HCT116 (cell line): Measurements from ENCODE around the gene SCRN1. TPM values are rescaled to one million over a fixed set of nuclear protein-coding genes. Genes with fewer than 3 reads are reported as not detected.

Source experiments
- ATAC-seq: fragments of 200-7000 bp; cut with Tn5 transposase; 2 replicates; pipeline ENCODE4 v1.9.1; 2020; ENCODE audit warnings: mild to moderate bottlenecking, moderate library complexity
- BruUV-seq: library from RNA; stranded (reverse); fragments of 400-500 nt; replicated peaks from 2 replicates; lab custom pipeline; 2021; lab: Mats Ljungman, UMichigan
- CTCF ChIA-PET: fragments of 300-600 bp; sonication (Branson Sonifier 250); formaldehyde crosslinking; loops from one replicate; lab custom pipeline; 2021; ENCODE audit warnings: antibody characterized with exemption; lab: Charles Lee
- POLR2A ChIA-PET: fragments of 300-600, 350-600 bp; sonication (Branson Sonifier 250); formaldehyde crosslinking; loops from one replicate; lab custom pipeline; 2021; ENCODE audit warnings: antibody characterized with exemption; lab: Charles Lee
- RAD21 ChIA-PET, 2 experiments: fragments of 300-600 bp; sonication (Branson Sonifier 250); formaldehyde crosslinking; loops; one replicate each; lab custom pipeline; 2023; ENCODE audit warnings: low total read pairs in 2 of 2; ENCODE audit not compliant: uncharacterized antibody in 2 of 2, unreplicated experiment in 2 of 2, low non-redundant PET in 1 of 2; lab: Charles Lee
- DNase-seq: peaks from one replicate; pipeline ENCODE4 v3.0.0-alpha.2; 2010; ENCODE audit warnings: low read depth, low spot score
- H2AFZ ChIP-seq: fragments of 200-600 bp; shearing (Covaris generic), sonication (generic); 2 replicates; pipeline ENCODE4 v1.6.1; 2017; ENCODE audit warnings: low read depth, mixed run types, mixed read lengths, antibody characterized with exemption, low read length; ENCODE audit not compliant: poor library complexity, severe bottlenecking
- H3K27ac ChIP-seq: 2 replicates; pipeline ENCODE4 v1.5.1; 2012; ENCODE audit warnings: low read depth, low read length
- H3K27me3 ChIP-seq: fragments of 200-600 bp; sonication (generic); 2 replicates; pipeline ENCODE4 v1.6.1; 2016; ENCODE audit warnings: mixed run types, low read length, mixed read lengths; ENCODE audit not compliant: insufficient read depth
- H3K36me3 ChIP-seq, 2 experiments: fragments of 200-500 bp in 1 of 2; fragments of 200-600 bp in 1 of 2; sonication (Bioruptor generic) in 1 of 2; sonication (generic) in 1 of 2; 2 replicates each; pipeline versions ENCODE4 v1.5.1 to v1.6.1; 2014 to 2016; ENCODE audit warnings: low read length in 2 of 2, inconsistent platforms in 1 of 2, mixed read lengths in 1 of 2, mixed run types in 1 of 2; ENCODE audit not compliant: insufficient read depth in 2 of 2, control insufficient read depth in 1 of 2
- H3K4me1 ChIP-seq, 2 experiments: fragments of 200-600 bp in 1 of 2; sonication (generic) in 1 of 2; 2 replicates each; pipeline versions ENCODE4 v1.5.1 to v1.6.1; 2012 to 2017; ENCODE audit warnings: low read length in 2 of 2, inconsistent platforms in 1 of 2, mild to moderate bottlenecking in 1 of 2, mixed read lengths in 1 of 2, mixed run types in 1 of 2, moderate library complexity in 1 of 2; ENCODE audit not compliant: insufficient read depth in 2 of 2, control insufficient read depth in 1 of 2
- H3K4me2 ChIP-seq: fragments of 200-600 bp; sonication (generic); 2 replicates; pipeline ENCODE4 v1.6.1; 2017; ENCODE audit warnings: mixed run types, low read length, mixed read lengths
- H3K4me3 ChIP-seq, 2 experiments: fragments of 200-600 bp in 1 of 2; sonication (generic) in 1 of 2; replicated peaks in 1 of 2; 2 replicates each; pipeline ENCODE4 v1.5.1; 2011 to 2016; ENCODE audit warnings: low read length in 2 of 2, control low read depth in 1 of 2, low read depth in 1 of 2, mild to moderate bottlenecking in 1 of 2, mixed read lengths in 1 of 2, mixed run types in 1 of 2
- H3K79me2 ChIP-seq: fragments of 200-600 bp; sonication (generic); 2 replicates; pipeline ENCODE4 v1.6.1; 2017; ENCODE audit warnings: mild to moderate bottlenecking, mixed run types, low read length, moderate library complexity, mixed read lengths; ENCODE audit not compliant: insufficient read depth
- H3K9ac ChIP-seq: fragments of 200-600 bp; sonication (generic); 2 replicates; pipeline ENCODE4 v1.6.1; 2016; ENCODE audit warnings: low read length, mixed read lengths
- H3K9me2 ChIP-seq: fragments of 200-600 bp; sonication (generic), shearing (Covaris generic); 2 replicates; pipeline ENCODE4 v1.6.1; 2017; ENCODE audit warnings: mixed run types, mild to moderate bottlenecking, moderate library complexity; ENCODE audit not compliant: insufficient read depth
- H3K9me3 ChIP-seq, 2 experiments: fragments of 200-500 bp in 1 of 2; fragments of 200-600 bp in 1 of 2; sonication (Bioruptor generic) in 1 of 2; sonication (generic) in 1 of 2; 2 replicates each; pipeline ENCODE4 v1.6.1; 2014 to 2017; ENCODE audit warnings: low read length in 2 of 2, mixed read lengths in 2 of 2, inconsistent platforms in 1 of 2, low read depth in 1 of 2, mild to moderate bottlenecking in 1 of 2, mixed run types in 1 of 2, moderate library complexity in 1 of 2; ENCODE audit not compliant: control insufficient read depth in 1 of 2, insufficient read depth in 1 of 2
- H4K20me1 ChIP-seq: fragments of 200-600 bp; sonication (generic), shearing (Covaris generic); 2 replicates; pipeline ENCODE4 v1.6.1; 2017; ENCODE audit warnings: mixed run types, mild to moderate bottlenecking, moderate library complexity; ENCODE audit not compliant: insufficient read depth
- EGR1 ChIP-seq: IDR thresholded peaks from 2 replicates; pipeline ENCODE4 v1.6.1; 2012; ENCODE audit warnings: low read depth
- JUND ChIP-seq: IDR thresholded peaks from 2 replicates; pipeline ENCODE4 v1.6.1; 2012
- POLR2A ChIP-seq: IDR thresholded peaks from 2 replicates; pipeline ENCODE4 v1.7.0; 2011; ENCODE audit warnings: borderline replicate concordance; ENCODE audit not compliant: insufficient read depth, insufficient read length; ENCODE audit errors: extremely low read depth
- POLR2AphosphoS5 ChIP-seq: IDR thresholded peaks from 2 replicates; pipeline ENCODE4 v1.6.1; 2011; ENCODE audit warnings: mild to moderate bottlenecking, low read depth, low read length, moderate library complexity
- SRF ChIP-seq: IDR thresholded peaks from 2 replicates; pipeline ENCODE4 v1.6.1; 2012; ENCODE audit warnings: low read depth
- TCF7L2 ChIP-seq: IDR thresholded peaks from 2 replicates; pipeline ENCODE4 v1.7.0; 2011; ENCODE audit warnings: borderline replicate concordance, inconsistent platforms; ENCODE audit not compliant: insufficient read depth, insufficient read length; ENCODE audit errors: extremely low read depth
- ZFX ChIP-seq: fragments of 450-650 bp; IDR thresholded peaks from 2 replicates; pipeline ENCODE4 v1.6.1; 2017
- ZNF274 ChIP-seq: fragments of 200-500 bp; sonication (Bioruptor generic); IDR thresholded peaks from 2 replicates; pipeline ENCODE4 v1.6.1; 2014; ENCODE audit warnings: mild to moderate bottlenecking, low read depth, low read length, inconsistent platforms
- intact Hi-C: fragments of 100-400 bp; cut with micrococcal nuclease; formaldehyde crosslinking; loops from 2 replicates; pipeline ENCODE4 v1.10.0; 2022
- total RNA-seq: library from RNA; stranded (reverse); gene quantifications from one replicate; pipeline ENCODE4 v1.2.1, GENCODE V29; 2021; ENCODE audit not compliant: unreplicated experiment
- TF ChIP-seq, protein P1 (sequence below), 3 experiments: fragments of 200-600 bp in 1 of 3; sonication (generic) in 1 of 3; IDR thresholded peaks in 2 of 3; conservative IDR thresholded peaks in 1 of 3; 2 replicates each; pipeline ENCODE4 v1.5.1; 2012 to 2017; ENCODE audit warnings: low read depth in 2 of 3, low read length in 2 of 3, antibody characterized with exemption in 1 of 3, borderline replicate concordance in 1 of 3, control low read depth in 1 of 3, mild to moderate bottlenecking in 1 of 3, mixed read lengths in 1 of 3, mixed run types in 1 of 3, moderate library complexity in 1 of 3; ENCODE audit not compliant: insufficient read depth in 1 of 3
- TF ChIP-seq, protein P2 (sequence below): IDR thresholded peaks from 2 replicates; pipeline ENCODE4 v1.6.1; 2012
- TF ChIP-seq, protein P3 (sequence below): IDR thresholded peaks from 2 replicates; pipeline ENCODE4 v1.6.1; 2012
- TF ChIP-seq, protein P4 (sequence below): IDR thresholded peaks from 2 replicates; pipeline ENCODE4 v1.6.1; 2012; ENCODE audit warnings: low read depth

The SCRN1 gene
- total RNA-seq, 1 experiment from 2014 or later: 76.8 TPM

DNA sequence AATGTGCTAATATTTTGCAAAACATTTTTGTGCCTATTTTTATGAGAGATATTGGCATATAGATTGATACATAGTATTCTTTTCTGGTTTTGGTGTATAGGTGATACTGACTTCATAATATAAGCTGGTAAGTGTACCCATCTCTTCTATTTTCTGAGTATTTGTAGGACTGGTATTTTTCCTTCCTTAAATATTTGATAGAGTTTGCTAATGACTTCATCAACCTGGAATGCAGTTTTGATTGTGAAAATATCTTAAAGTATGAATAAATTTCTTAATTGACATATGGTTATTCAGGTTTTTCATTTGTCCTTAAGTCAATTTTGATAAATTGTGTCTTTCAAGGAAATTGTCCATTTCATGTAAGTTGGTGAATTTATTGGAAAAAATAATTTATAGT lies 6.1 kb upstream of the SCRN1 start:
- TF ChIP-seq, protein P1, sequence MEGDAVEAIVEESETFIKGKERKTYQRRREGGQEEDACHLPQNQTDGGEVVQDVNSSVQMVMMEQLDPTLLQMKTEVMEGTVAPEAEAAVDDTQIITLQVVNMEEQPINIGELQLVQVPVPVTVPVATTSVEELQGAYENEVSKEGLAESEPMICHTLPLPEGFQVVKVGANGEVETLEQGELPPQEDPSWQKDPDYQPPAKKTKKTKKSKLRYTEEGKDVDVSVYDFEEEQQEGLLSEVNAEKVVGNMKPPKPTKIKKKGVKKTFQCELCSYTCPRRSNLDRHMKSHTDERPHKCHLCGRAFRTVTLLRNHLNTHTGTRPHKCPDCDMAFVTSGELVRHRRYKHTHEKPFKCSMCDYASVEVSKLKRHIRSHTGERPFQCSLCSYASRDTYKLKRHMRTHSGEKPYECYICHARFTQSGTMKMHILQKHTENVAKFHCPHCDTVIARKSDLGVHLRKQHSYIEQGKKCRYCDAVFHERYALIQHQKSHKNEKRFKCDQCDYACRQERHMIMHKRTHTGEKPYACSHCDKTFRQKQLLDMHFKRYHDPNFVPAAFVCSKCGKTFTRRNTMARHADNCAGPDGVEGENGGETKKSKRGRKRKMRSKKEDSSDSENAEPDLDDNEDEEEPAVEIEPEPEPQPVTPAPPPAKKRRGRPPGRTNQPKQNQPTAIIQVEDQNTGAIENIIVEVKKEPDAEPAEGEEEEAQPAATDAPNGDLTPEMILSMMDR (IDR thresholded peaks at IDR 0.05 in 2 of 3, conservative IDR thresholded peaks at IDR 0.05 in 1 of 3; ENCODE audit: borderline replicate concordance in 1 of 3, insufficient read depth in 1 of 3, low read depth in 2 of 3, low read length in 2 of 3): no peak
- TF ChIP-seq, protein P2, sequence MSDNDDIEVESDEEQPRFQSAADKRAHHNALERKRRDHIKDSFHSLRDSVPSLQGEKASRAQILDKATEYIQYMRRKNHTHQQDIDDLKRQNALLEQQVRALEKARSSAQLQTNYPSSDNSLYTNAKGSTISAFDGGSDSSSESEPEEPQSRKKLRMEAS: no peak
- TF ChIP-seq EGR1 (no peak), SRF (no peak), TCF7L2 (no peak), POLR2A (no peak), JUND (no peak), POLR2AphosphoS5 (no peak), ZNF274 (no peak), ZFX (no peak)
- TF ChIP-seq, protein P3, sequence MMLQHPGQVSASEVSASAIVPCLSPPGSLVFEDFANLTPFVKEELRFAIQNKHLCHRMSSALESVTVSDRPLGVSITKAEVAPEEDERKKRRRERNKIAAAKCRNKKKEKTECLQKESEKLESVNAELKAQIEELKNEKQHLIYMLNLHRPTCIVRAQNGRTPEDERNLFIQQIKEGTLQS: no peak
- TF ChIP-seq, protein P4, sequence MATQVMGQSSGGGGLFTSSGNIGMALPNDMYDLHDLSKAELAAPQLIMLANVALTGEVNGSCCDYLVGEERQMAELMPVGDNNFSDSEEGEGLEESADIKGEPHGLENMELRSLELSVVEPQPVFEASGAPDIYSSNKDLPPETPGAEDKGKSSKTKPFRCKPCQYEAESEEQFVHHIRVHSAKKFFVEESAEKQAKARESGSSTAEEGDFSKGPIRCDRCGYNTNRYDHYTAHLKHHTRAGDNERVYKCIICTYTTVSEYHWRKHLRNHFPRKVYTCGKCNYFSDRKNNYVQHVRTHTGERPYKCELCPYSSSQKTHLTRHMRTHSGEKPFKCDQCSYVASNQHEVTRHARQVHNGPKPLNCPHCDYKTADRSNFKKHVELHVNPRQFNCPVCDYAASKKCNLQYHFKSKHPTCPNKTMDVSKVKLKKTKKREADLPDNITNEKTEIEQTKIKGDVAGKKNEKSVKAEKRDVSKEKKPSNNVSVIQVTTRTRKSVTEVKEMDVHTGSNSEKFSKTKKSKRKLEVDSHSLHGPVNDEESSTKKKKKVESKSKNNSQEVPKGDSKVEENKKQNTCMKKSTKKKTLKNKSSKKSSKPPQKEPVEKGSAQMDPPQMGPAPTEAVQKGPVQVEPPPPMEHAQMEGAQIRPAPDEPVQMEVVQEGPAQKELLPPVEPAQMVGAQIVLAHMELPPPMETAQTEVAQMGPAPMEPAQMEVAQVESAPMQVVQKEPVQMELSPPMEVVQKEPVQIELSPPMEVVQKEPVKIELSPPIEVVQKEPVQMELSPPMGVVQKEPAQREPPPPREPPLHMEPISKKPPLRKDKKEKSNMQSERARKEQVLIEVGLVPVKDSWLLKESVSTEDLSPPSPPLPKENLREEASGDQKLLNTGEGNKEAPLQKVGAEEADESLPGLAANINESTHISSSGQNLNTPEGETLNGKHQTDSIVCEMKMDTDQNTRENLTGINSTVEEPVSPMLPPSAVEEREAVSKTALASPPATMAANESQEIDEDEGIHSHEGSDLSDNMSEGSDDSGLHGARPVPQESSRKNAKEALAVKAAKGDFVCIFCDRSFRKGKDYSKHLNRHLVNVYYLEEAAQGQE: no peak

More for the DNA sequence above, 6.1 kb upstream of the SCRN1 start:
- no peaks in the 10 kb centered on the region for H3K36me3 ChIP-seq
- H2AFZ ChIP-seq: no peak overlapping the region
- no peaks in the 10 kb centered on the region for H3K27me3 ChIP-seq
- H3K9me3 ChIP-seq: 0 out of 4 replicates have a peak, but pooled peaks cover 5 to 7% of the 10 kb centered on the region in 2 experiments
- no TSS peak for BruUV-seq
- ChIA-PET CTCF (no interaction called here), POLR2A (no interaction called here), RAD21 (no interaction called here)
- H3K79me2 ChIP-seq: no peaks in the 10 kb centered on the region
- ATAC-seq (no peak), DNase-seq (no peak)
- H3K4me1 ChIP-seq: peaks cover 4 to 6% of the 10 kb centered on the region in 2 experiments
- intact Hi-C loops: no loop called here
- H3K4me2 ChIP-seq: no peak overlapping the region
- H3K9ac ChIP-seq: no peak overlapping the region
- H3K9me2 ChIP-seq: no peaks in the 10 kb centered on the region
- no peak overlapping the region for H3K4me3 ChIP-seq
- H3K27ac ChIP-seq: no peak overlapping the region
- H4K20me1 ChIP-seq: no peaks in the 10 kb centered on the region
